ENCODE results near the gene SCFD2.
"Not testable (repeated sequence)": the region's sequence is repeated elsewhere in the genome, so short reads cannot be mapped to it uniquely, and the experiment has no call there.

SCFD2 gene

GRCh38 chr4:53236624-53237023, 129.2 kb downstream of the SCFD2 start:
- not testable (repeated sequence) for DNase-seq

- no peak for DNase-seq
Measured at GRCh38 chr4:53235547-53235946, 130.3 kb downstream of the SCFD2 start.

- no peak for DNase-seq
Measured at GRCh38 chr4:53234669-53235068, 131.2 kb downstream of the SCFD2 start.

GRCh38 chr4:53234111-53234510, 131.8 kb downstream of the SCFD2 start:
- no peak for DNase-seq

- DNase-seq = no peak
Measured at GRCh38 chr4:53233114-53233795, 132.6 kb downstream of the SCFD2 start.

GRCh38 chr4:53232371-53232770, 133.5 kb downstream of the SCFD2 start:
- DNase-seq = no peak

- DNase-seq = no peak
Measured at GRCh38 chr4:53228036-53228435, 137.8 kb downstream of the SCFD2 start.

- DNase-seq = no peak
Measured at GRCh38 chr4:53227451-53227850, 138.4 kb downstream of the SCFD2 start.

GRCh38 chr4:53221832-53222480, 143.9 kb downstream of the SCFD2 start:
- no peak for DNase-seq

GRCh38 chr4:53219148-53219547, 146.7 kb downstream of the SCFD2 start:
- not testable (repeated sequence) for DNase-seq

- no peak for DNase-seq
Measured at GRCh38 chr4:53208753-53209152, 157.1 kb downstream of the SCFD2 start.

GRCh38 chr4:53205970-53206369, 159.9 kb downstream of the SCFD2 start:
- DNase-seq = no peak

- DNase-seq = no peak
Measured at GRCh38 chr4:53199356-53199755, 166.5 kb downstream of the SCFD2 start.

- DNase-seq = no peak
Measured at GRCh38 chr4:53197772-53198142, 168.1 kb downstream of the SCFD2 start.

GRCh38 chr4:53196882-53197771, 168.7 kb downstream of the SCFD2 start:
- peak in 1 of 2 experiments; percentile 4 for DNase-seq

- DNase-seq = no peak
Measured at GRCh38 chr4:53195815-53196661, 169.8 kb downstream of the SCFD2 start.

- DNase-seq = no peak
Measured at GRCh38 chr4:53194727-53195126, 171.1 kb downstream of the SCFD2 start.

- no peak for DNase-seq
Measured at GRCh38 chr4:53193111-53193510, 172.8 kb downstream of the SCFD2 start.

- DNase-seq = no peak
Measured at GRCh38 chr4:53192496-53192895, 173.4 kb downstream of the SCFD2 start.

- DNase-seq = no peak
Measured at GRCh38 chr4:53191997-53192396, 173.9 kb downstream of the SCFD2 start.

- no peak for DNase-seq
Measured at GRCh38 chr4:53189011-53189410, 176.8 kb downstream of the SCFD2 start.

- no peak for DNase-seq
Measured at GRCh38 chr4:53186714-53187358, 179.0 kb downstream of the SCFD2 start.

Measured in cerebellar nuclear complex (tissue), 1 donor.